ENCODE measurements around the gene RPS27L. TPM values are rescaled to one million over a fixed set of nuclear protein-coding genes. Genes with fewer than 3 reads are reported as not detected.
"Not testable (repeated sequence)": the region's sequence is repeated elsewhere in the genome, so short reads cannot be mapped to it uniquely, and the experiment has no call there.

The RPS27L gene
- total RNA-seq, 1 experiment from 2014 or later, result 154 TPM

- DNase-seq (ENCODE audit: unreplicated experiment), result no peak
- Mint-ChIP-seq H3K27ac (ENCODE audit: low read depth, unreplicated experiment) (no peak overlapping the region), H3K36me3 (ENCODE audit: insufficient read depth, unreplicated experiment) (no peaks in the 10 kb centered on the region), H3K27me3 (ENCODE audit: insufficient read depth, unreplicated experiment) (no peaks in the 10 kb centered on the region), H3K4me1 (ENCODE audit: insufficient read depth, unreplicated experiment) (peaks cover 5% of the 10 kb centered on the region), H3K9me3 (ENCODE audit: unreplicated experiment) (no peaks in the 10 kb centered on the region), H3K4me3 (ENCODE audit: unreplicated experiment) (no peak overlapping the region)
- TF ChIP-seq CTCF (IDR thresholded peaks at IDR 0.05; ENCODE audit: unreplicated experiment), result no peak
- intact Hi-C loops (cut with micrococcal nuclease), result no loop called here
- ChIA-PET CTCF (interaction anchor here (1.4 kb wide), 1 partner anchor 9 kb away, joined by 6 read pairs; no protein-coding TSS in a partner anchor), POLR2A (no interaction called here)
- BruUV-seq (replicated peaks), result no TSS peak
These were observed 53.9 kb downstream of the RPS27L start for GRCh38 chr15:63103416-63103815.

DNA sequence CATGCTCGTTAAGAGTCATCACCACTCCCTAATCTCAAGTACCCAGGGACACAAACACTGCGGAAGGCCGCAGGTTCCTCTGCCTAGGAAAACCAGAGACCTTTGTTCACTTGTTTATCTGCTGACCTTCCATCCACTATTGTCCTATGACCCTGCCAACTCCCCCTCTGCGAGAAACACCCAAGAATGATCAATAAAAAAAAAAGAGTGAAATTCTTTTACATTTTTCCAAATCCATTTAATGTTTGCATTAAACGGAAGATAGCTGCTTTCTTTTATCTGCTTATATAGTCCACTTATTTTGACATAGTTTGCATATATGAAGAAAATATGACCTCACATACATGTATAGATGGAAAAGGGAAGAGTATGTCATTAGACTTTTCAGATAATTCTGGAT lies 57.7 kb downstream of the RPS27L start:
- H3K36me3 Mint-ChIP-seq (ENCODE audit: insufficient read depth, unreplicated experiment); H3K27me3 Mint-ChIP-seq (ENCODE audit: insufficient read depth, unreplicated experiment); H3K27ac Mint-ChIP-seq (ENCODE audit: low read depth, unreplicated experiment); DNase-seq (ENCODE audit: unreplicated experiment); H3K9me3 Mint-ChIP-seq (ENCODE audit: unreplicated experiment); H3K4me1 Mint-ChIP-seq (ENCODE audit: insufficient read depth, unreplicated experiment); H3K4me3 Mint-ChIP-seq (ENCODE audit: unreplicated experiment); BruUV-seq (replicated peaks); CTCF ChIA-PET; POLR2A ChIA-PET: not testable (repeated sequence)
- intact Hi-C loops (cut with micrococcal nuclease), result loop anchor here (10.0 kb wide), 1 partner anchor 1025 kb away; no protein-coding TSS in a partner anchor

DNA sequence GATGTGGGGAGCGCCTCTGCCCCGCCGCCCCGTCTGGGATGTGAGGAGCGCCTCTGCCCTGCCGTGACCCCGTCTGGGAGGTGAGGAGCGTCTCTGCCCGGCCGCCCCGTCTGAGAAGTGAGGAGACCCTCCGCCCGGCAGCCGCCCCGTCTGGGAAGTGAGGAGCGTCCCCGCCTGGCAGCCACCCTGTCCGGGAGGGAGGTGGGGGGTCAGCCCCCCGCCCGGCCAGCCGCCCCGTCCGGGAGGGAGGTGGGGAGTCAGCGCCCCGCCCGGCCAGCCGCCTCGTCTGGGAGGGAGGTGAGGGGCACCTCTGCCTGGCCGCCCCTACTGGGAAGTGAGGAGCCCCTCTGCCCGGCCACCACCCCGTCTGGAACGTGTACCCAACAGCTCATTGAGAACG lies 58.4 kb downstream of the RPS27L start:
- CTCF ChIA-PET, result interaction anchor here (0.6 kb wide), 1 partner anchor 85 kb away, joined by 3 read pairs; no protein-coding TSS in a partner anchor
- H3K27me3 Mint-ChIP-seq (ENCODE audit: insufficient read depth, unreplicated experiment); BruUV-seq (replicated peaks); DNase-seq (ENCODE audit: unreplicated experiment); H3K9me3 Mint-ChIP-seq (ENCODE audit: unreplicated experiment); H3K4me1 Mint-ChIP-seq (ENCODE audit: insufficient read depth, unreplicated experiment); H3K36me3 Mint-ChIP-seq (ENCODE audit: insufficient read depth, unreplicated experiment); H3K27ac Mint-ChIP-seq (ENCODE audit: low read depth, unreplicated experiment); POLR2A ChIA-PET; H3K4me3 Mint-ChIP-seq (ENCODE audit: unreplicated experiment): not testable (repeated sequence)
- intact Hi-C loops (cut with micrococcal nuclease), result loop anchor here (10.0 kb wide), 1 partner anchor 1024 kb away; no protein-coding TSS in a partner anchor

Other genes with a start within 250 kb of the RPS27L start
- 67.8 and 70.4 TPM in 2 replicates for gene TPM1, start 114.7 kb downstream of the RPS27L start, total RNA-seq (2022)
- gene LACTB, start 35.6 kb downstream of the RPS27L start, total RNA-seq (2022), result 9.9 and 16.3 TPM in 2 replicates
- 11.7 and 15.6 TPM in 2 replicates for gene RAB8B, start 32.1 kb upstream of the RPS27L start, total RNA-seq (2022)
- 5.2 and 8.2 TPM in 2 replicates for gene APH1B, start 120.1 kb upstream of the RPS27L start, total RNA-seq (2022)
- gene CA12, start 224.4 kb upstream of the RPS27L start, total RNA-seq (2022), result 19.6 and 20.3 TPM in 2 replicates